GM21447 (cell line): ENCODE measurements around the gene PAX4.
"Not testable (repeated sequence)": the region's sequence is repeated elsewhere in the genome, so short reads cannot be mapped to it uniquely, and the experiment has no call there.

Experiments
- ATAC-seq: cut with Tn5 transposase; IDR thresholded peaks from one replicate; pipeline ENCODE4 v1.9.1; 2021; ENCODE audit not compliant: unreplicated experiment

PAX4 gene

GRCh38 chr7:127588019-127588696, 29.8 kb downstream of the PAX4 start, which contains the start of gene ARF5:
TSS of gene ARF5 (plus strand) at chr7:127588411. CDS start at chr7:127588499, 88 bp downstream.
- ATAC-seq, result peak; percentile 59

GRCh38 chr7:127587663-127588018, 30.3 kb downstream of the PAX4 start:
- no peak for ATAC-seq

- ATAC-seq, result no peak
These were observed 31.6 kb downstream of the PAX4 start for GRCh38 chr7:127586346-127586745.

GRCh38 chr7:127585044-127585953, 32.6 kb downstream of the PAX4 start, which contains the start of gene GCC1:
TSS of gene GCC1 (minus strand) at chr7:127585596. CDS start at chr7:127585182, 414 bp downstream.
- peak; percentile 72 for ATAC-seq

- ATAC-seq, result no peak
These were observed 33.3 kb downstream of the PAX4 start for GRCh38 chr7:127584648-127585043.

- ATAC-seq, result no peak
These were observed 35.6 kb downstream of the PAX4 start for GRCh38 chr7:127582361-127582760.

GRCh38 chr7:127581716-127582115, 36.2 kb downstream of the PAX4 start:
- ATAC-seq, result no peak

- ATAC-seq, result no peak
These were observed 37.3 kb downstream of the PAX4 start for GRCh38 chr7:127580612-127581011.

GRCh38 chr7:127578711-127579275, 39.1 kb downstream of the PAX4 start:
- ATAC-seq, result no peak

- no peak for ATAC-seq
These were observed 39.8 kb downstream of the PAX4 start for GRCh38 chr7:127578036-127578684.

GRCh38 chr7:127571741-127572505, 46.0 kb downstream of the PAX4 start:
- ATAC-seq, result no peak

GRCh38 chr7:127568034-127568433, 49.9 kb downstream of the PAX4 start:
- ATAC-seq, result not testable (repeated sequence)

GRCh38 chr7:127566242-127566641, 51.7 kb downstream of the PAX4 start:
- ATAC-seq, result no peak
